Measurements from ENCODE around the gene GPC3.

DNA sequence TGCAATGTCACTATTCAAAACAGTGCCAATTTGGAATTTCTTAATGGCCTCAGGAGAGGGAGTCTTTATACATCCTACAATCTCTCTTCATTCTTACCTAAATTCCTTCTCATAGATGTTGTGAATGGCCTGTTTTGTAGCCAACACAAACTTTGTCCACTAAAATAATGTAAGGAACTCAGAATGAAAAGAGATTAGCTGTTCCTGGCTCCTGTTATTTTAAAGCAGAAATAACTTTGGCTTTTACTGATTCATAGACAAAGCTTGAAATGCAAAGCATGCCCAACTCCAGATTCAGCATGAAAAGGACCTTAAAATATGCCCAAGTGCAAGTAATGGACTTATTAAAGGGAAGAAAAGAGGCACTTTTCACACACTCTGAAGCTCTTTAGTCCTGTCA lies 424.1 kb downstream of the GPC3 start:
- TF ChIP-seq RAD21 (IDR thresholded peaks at IDR 0.05; ENCODE audit: low read depth) = no peak
- no peak for TF ChIP-seq YY1 (IDR thresholded peaks at IDR 0.05; ENCODE audit: low read depth)
- TF ChIP-seq CEBPB (IDR thresholded peaks at IDR 0.05) = no peak
- no peak for TF ChIP-seq NFIC (IDR thresholded peaks at IDR 0.05)
- TF ChIP-seq TCF12 (IDR thresholded peaks at IDR 0.05; ENCODE audit: low read depth) = no peak
- TF ChIP-seq FOXM1 (IDR thresholded peaks at IDR 0.05; ENCODE audit: borderline replicate concordance, low read depth) = no peak
- no peak for TF ChIP-seq EP300 (IDR thresholded peaks at IDR 0.05; ENCODE audit: borderline replicate concordance)

All from Ishikawa (cell line).